ENCODE data around the gene NOTCH1. TPM values are rescaled to one million over a fixed set of nuclear protein-coding genes. Genes with fewer than 3 reads are reported as not detected.

The NOTCH1 gene
- total RNA-seq, 4 donors from 2014 or later, result 38.2 to 95.7 (median 53.8) TPM

DNA sequence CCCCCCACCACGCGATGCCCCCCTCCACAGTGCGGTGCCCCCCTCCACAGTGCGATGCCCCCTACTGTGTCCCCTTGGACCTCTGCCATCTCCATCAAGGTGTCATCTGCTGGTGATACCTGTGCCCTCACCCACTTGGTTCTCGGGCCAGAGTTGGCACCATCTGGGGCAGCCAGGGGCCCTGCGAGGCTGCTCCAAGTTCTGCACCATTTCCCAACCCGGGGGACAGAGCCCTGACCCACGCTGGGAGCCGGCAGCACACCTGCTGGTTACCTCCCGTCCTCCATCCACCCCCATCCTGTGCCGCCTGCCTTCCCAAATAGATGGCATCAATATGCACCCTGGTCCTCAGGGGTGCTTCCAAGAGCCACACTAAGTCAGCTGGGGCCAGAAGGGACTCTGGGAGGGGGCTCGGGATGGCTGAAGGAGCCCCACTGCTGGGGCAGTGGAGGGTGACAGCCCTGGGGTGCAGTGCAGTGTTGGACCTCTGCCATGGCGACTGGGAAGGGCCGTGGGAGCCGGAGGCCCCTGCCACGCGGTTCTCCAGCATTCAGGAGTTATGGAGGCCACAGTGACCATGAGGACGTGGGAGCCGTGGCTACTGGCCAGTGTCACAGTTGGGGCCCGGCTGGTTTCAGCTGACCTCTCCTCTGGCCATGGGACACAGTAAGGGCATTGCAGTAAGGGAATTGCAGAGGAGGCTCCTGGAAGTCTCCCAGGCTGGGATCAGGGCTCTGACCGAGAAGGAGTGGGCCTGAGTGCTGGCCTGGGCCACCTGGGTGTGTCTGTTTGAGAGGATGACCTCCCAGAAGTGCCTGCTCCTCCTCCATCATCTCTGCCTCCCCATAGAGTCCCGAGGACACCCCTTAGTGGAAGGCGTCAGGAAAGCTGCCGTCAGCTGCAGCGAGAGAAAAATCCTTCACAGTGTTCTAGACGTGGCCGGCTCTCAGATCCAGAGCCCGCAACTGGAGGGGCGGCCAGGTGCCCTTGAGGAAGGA, 44.2 kb upstream of the NOTCH1 start:
- Histone ChIP-seq H3K27me3 (no peaks in the 10 kb centered on the region), H3K36me3 (no peaks in the 10 kb centered on the region), H3K4me1 (peaks cover 0 to 31% (median 14%) of the 10 kb centered on the region in 4 donors), H3K27ac (peak overlapping the region in 2 of 4 donors; percentile 25 to 31), H3K4me3 (no peak overlapping the region), H3K9me3 (no peaks in the 10 kb centered on the region)
- TF ChIP-seq, protein P1, sequence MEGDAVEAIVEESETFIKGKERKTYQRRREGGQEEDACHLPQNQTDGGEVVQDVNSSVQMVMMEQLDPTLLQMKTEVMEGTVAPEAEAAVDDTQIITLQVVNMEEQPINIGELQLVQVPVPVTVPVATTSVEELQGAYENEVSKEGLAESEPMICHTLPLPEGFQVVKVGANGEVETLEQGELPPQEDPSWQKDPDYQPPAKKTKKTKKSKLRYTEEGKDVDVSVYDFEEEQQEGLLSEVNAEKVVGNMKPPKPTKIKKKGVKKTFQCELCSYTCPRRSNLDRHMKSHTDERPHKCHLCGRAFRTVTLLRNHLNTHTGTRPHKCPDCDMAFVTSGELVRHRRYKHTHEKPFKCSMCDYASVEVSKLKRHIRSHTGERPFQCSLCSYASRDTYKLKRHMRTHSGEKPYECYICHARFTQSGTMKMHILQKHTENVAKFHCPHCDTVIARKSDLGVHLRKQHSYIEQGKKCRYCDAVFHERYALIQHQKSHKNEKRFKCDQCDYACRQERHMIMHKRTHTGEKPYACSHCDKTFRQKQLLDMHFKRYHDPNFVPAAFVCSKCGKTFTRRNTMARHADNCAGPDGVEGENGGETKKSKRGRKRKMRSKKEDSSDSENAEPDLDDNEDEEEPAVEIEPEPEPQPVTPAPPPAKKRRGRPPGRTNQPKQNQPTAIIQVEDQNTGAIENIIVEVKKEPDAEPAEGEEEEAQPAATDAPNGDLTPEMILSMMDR (IDR thresholded peaks at IDR 0.05), result no peak
- no peak for TF ChIP-seq POLR2A (IDR thresholded peaks at IDR 0.05)
- no peak for DNase-seq

DNA sequence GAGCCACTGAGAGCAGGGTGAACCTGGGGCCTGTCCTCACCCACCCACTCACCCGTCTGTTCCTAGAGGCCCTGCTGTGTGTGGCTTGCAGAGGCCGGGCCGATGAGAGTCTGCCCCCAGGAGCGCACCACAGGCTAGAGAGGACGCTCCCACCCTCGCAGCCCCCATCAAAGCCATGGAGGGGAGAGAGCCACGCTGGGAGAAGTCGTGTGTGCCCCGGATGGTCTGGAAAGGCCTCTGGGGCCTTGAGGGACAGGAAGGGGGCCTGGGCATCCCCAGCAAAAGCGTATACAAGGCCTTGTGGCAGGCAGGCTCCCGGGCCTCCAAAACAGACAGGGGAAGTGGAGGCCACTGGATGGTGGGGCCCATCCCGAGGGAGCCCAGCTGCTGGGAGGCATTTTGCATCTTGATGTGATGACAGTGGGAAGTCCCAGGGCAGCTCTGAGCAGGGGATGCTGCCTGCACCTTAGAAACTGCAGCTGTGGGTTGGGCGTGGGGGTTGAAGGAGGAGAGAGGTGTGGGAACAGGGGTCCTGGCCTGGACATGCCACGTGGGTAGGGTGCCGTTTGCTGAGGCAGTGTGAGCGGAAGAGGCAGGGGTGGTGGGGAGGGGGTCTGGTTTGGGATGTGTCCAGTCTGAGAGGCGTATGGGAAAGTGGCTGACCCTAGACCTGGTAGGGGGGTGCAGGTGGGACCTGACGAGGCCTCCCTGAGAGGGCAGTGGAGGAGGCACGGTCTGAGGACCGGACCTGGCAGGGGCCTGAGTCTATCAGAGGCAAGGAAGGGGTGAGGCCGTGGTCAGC, 43.0 kb upstream of the NOTCH1 start:
- Histone ChIP-seq H3K36me3 (no peaks in the 10 kb centered on the region), H3K4me3 (no peak overlapping the region), H3K27ac (peak overlapping the region in 1 of 4 donors; percentile 25), H3K4me1 (peaks cover 0 to 33% (median 14%) of the 10 kb centered on the region in 4 donors), H3K27me3 (no peaks in the 10 kb centered on the region), H3K9me3 (no peaks in the 10 kb centered on the region)
- no peak for DNase-seq
- TF ChIP-seq, protein P1 (IDR thresholded peaks at IDR 0.05), result no peak
- TF ChIP-seq POLR2A (IDR thresholded peaks at IDR 0.05), result no peak

DNA sequence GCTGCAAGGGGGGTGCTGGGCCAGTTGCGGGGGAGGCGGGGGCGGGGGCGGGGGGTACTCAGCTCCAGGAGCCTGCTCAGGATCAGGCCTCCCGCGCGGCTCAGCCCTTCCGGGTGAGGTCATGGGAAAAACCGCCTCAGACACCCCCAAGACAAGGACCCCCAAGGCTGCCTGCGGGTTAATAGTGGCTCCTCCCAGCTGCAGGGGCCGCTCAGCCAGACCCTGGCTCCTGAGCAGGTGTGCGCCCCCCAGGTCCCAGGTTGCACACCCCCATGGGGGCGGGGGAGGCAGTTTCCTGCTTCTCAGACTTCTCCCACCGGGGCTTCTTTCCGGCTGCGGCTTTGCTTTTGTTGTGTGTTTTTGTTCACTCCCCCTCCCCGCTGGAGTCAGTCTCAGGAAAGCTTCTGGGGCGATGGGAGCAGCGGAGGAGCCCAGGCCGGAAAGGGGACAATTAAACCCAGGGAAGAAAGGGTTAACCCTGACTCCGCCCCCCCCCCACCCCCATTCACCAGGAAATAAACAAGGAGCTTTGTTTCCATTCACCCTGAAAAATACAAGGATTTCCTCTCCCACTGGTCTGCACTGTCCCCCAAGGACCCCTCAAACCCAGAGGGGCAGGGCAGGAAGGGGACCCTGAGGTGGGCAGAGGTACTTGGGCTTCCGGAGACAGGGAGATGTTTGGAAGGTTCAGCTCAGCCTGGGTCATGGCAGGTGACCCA, 42.3 kb upstream of the NOTCH1 start:
- peak overlapping the region in 1 of 4 donors; percentile 6 for H3K4me3 ChIP-seq
- TF ChIP-seq, protein P1 (IDR thresholded peaks at IDR 0.05), result no peak
- TF ChIP-seq POLR2A (IDR thresholded peaks at IDR 0.05), result no peak
- no peaks in the 10 kb centered on the region for H3K9me3 ChIP-seq
- H3K36me3 ChIP-seq, result no peaks in the 10 kb centered on the region
- DNase-seq, result no peak
- H3K27me3 ChIP-seq, result no peaks in the 10 kb centered on the region
- H3K4me1 ChIP-seq, result peaks cover 0 to 33% (median 14%) of the 10 kb centered on the region in 4 donors
- H3K27ac ChIP-seq, result peak overlapping the region in 2 of 4 donors; percentile 22 to 25

DNA sequence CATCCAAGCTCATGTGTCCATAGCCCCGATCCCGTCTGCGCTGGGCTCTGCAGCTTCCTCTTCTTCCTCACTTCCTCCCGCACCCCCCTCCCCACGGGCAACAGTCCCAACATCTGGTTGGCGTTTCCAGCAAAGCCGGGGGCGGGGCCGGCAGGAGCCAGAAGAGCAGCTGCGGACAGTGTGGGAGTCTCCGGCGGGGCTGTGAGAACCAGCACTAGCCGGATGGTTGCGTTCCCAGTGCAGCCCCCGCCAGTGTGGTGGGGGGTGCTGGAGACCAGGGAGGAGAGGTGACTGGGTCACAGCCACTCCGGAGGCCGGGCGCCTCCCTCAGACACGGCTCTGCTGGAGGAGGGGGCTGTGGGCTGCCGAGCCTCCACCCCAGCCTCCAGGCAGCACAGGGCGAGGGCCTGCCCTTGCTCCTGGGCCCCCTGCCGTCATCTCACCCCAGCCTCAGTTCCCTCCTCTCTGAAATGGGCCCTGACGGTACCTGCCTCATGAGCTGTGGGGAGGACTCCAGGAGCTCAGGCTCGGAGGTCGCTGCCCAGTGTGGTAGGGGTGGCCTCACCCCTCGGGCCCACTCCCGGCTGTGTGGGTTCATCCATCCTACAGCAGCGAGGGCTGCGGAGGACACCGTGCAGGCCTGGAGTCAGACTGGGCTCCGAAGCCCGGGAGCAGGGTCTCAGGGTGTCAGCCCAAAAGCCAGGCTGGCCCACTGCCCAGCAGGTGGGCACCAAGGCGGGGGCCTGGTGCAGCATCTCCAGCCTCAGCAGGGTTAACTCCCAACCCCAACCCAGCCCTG, 41.5 kb upstream of the NOTCH1 start:
- H3K27ac ChIP-seq, result peak overlapping the region in 1 of 4 donors; percentile 22
- peak in 2 of 3 donors; percentile 26 to 65 for DNase-seq
- peaks cover 0 to 33% (median 14%) of the 10 kb centered on the region in 4 donors for H3K4me1 ChIP-seq
- H3K4me3 ChIP-seq, result no peak overlapping the region
- TF ChIP-seq, protein P1 (IDR thresholded peaks at IDR 0.05), result no peak
- no peak for TF ChIP-seq POLR2A (IDR thresholded peaks at IDR 0.05)
- no peaks in the 10 kb centered on the region for H3K36me3 ChIP-seq
- no peaks in the 10 kb centered on the region for H3K9me3 ChIP-seq
- H3K27me3 ChIP-seq, result no peaks in the 10 kb centered on the region

Measured in Peyer's patch (tissue), 4 donors.